GOT3 (cell line): ENCODE measurements around the gene LRRC46.

ENCODE experiments used
- DNase-seq: peaks from one replicate; lab custom pipeline; 2025; ENCODE audit warnings: mixed read lengths; lab: John Stamatoyannopoulos, UW

The LRRC46 gene, protein sequence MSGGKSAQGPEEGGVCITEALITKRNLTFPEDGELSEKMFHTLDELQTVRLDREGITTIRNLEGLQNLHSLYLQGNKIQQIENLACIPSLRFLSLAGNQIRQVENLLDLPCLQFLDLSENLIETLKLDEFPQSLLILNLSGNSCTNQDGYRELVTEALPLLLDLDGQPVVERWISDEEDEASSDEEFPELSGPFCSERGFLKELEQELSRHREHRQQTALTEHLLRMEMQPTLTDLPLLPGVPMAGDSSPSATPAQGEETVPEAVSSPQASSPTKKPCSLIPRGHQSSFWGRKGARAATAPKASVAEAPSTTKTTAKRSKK

DNA sequence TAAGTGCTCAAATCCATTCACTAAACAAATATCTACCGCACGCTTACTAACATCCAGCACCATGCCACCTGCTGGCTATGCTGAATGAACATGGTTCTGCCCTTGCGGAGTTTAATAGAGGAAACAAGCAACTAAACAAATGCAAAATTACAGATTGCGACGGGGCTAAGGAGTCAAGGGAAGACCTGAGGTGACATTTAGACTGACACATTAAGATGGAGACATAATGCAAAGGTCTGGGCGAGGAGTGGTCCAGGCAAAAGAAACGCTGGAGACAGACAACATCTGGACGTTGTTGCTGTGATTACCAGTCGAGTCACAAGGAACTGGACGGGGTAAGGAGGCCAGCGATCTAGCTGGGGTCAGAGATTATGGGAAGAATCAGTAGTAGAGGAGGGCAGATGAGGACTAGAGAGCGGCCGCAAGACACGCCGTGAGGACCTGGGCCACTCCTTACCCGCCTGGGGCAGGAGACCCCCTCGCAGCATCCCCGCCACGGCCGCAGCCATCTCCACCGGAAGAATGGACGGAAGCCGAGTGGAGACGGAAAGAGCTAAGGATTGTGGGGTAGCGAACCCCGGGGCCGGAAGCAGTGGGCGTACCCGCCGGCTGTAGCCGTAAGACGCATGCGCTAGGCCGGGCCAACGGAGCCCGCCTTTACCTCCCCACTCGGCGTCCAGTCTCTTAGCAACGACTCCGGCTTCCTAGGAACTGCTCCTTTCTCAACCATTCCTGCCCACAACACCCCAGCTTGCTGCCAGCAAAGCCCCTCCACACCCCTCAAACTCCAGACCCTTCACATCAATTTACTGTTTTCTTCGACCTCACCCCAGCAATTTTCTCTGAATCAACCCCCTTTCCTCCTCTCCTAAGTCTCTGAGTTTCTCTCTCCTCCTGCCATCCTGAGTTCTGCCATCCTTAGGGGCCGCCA, at the start of gene LRRC46, which contains the start of gene MRPL10:
LRRC46 (plus strand) TSS at position 668 of the 931 bp plus-strand sequence. CDS start 320 bp downstream, outside the sequence.
MRPL10 (minus strand) TSS at position 539 of the 931 bp plus-strand sequence; CDS start at position 509, 30 bp downstream.
- DNase-seq = peak; percentile 60

DNA sequence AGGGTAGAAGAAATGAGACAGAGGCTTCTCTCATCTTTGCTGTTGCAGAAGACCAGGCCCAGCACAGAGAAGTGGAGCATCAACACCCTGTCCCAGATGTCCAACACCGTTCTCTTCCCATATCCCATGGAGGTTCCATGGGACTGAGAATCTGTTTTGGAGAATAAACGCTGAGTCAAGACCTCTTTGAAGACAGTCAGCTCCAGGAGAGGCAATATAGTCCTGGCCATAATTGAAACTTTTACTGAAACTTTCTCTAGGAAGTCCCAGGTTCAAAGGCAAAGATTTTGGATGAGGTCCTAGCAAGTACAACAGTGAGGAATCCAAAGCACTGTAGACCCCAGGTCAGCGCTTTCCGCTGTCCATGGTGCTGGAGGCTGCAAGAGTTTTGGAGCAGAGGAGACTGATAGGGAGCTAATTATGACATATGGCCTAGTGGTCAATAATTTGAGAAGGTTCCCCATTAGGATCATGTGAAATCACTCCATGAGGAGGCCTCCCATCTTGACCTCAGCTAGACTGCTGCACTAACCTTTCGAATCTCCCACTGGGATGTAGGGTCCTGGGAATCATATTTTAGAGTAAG, 45.8 kb upstream of the LRRC46 start:
- no peak for DNase-seq

DNA sequence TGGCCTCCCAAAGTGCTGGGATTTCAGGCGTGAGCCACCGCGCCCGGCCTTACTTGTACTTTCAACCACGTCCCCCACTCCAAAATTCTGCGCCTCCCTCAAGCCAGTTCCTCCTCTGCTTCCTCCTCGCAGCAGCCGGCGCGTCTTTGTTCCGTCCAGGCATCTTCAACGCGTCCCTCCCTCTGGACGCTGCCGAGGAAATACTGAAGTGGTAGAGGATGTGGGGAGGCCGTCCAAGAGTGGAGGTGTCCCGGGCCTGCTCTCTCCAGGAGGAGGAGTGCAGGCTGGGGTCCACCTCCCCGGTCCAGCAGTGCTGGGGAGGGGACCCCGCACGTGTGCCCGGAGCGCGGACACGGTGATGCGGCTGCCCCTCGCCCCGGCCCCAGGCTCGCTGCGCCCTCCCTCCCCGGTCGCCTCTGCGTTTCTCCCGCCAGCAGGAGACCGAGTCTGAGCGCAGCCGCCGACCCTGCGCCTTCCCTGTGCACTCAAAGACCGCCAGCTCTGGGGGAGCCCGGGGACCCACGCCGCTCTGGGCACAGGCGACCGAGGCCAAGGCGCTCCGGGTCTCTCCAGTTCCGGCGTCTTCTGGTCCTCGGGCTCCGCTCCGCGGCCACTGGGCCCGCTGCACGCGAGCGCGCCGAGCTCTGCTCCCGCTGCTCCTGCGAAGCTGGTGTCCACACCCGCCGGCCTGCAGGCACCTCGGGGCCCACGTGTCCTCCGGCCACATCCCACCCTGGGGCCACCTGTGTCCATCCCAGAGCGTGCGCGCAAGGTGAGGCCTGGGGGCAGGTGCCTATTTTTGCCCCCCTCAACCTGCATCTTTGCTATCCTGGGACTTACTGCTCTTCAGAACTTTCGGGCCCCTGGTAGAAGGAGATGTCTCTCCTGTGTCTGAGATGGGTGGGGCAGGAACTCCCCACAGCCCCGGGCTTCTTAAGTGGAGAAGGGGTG, 41.6 kb upstream of the LRRC46 start:
- DNase-seq = no peak

DNA sequence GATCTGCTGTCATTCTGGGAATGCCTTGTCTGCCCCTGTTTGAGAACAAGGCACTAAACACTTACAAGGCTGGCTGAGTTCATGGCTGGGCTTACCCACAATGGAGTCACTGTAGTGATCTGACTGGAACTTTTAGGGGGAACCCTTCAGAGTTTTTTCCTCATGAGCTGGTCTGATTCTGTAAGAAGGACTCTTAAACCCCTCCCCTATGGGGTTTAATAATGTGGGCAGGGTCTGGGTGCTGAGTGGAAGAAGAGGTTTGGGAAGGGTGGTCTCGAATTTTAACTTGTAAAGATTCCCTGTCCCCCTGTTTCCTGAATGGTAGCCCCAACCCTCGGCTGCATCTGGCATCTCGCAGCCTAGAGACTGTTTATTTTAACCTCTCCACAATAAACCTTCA, 40.4 kb upstream of the LRRC46 start:
- DNase-seq = no peak

DNA sequence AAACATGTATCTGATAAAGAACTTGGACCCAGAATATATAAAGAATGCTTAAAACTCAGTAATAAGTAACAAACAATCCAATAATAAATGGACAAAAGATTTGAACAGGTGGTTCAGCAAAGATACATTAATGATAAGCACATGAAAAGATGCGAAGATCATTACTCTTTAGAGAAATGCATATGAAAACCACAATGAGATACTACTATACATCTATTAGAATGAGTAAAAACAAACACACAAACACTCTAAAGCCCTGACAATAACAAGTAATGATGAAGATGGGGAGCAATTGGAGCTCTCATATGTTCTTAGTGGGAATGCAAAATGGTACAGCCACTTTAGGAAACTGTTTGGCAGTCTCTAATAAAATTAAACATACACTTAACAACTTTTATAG, 39.0 kb upstream of the LRRC46 start:
- no peak for DNase-seq

- DNase-seq = no peak
These were observed 38.5 kb upstream of the LRRC46 start for GRCh38 chr17:47792979-47793378.

- DNase-seq = no peak
These were observed 33.7 kb upstream of the LRRC46 start for GRCh38 chr17:47797797-47798196.

DNA sequence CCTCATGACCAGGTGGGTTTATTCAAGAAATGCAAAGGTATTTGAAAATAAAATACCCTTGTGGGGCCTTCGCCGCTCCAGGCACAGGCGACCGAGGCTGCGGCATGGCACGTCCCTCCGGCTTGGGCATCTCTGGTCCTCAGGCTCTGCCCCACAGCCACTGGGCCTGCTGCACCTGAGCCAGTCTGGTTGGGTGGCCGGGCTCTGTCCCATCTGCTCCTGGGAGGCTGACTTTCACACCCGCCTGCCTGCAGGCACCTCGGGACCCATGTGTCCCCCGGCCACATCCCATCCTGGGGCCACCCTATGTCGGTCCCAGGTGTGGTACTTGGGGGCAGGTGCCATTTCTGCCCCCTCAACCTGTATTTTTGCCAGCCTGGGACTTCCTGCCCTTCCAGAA, 30.8 kb upstream of the LRRC46 start:
- DNase-seq = no peak

GRCh38 chr17:47801176-47801765, 30.2 kb upstream of the LRRC46 start:
- no peak for DNase-seq

DNA sequence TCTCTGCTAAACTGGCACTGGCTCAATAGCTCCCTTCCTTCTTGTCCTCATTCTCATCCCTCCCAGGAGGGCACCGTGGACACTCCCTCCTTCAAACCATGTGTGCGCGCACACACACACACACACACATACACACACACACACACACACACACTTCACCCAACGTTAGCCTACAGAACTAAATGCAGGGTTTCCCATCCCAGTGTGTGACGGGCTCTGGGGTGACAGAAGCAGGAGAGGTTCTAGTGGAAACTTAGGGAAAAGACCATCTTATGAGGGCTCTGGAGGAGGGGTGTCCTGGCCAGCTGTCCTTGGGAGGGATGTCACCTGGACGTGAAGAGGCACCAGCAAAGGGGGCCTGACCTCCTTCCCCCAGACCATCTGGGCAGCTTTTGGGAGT, 29.6 kb upstream of the LRRC46 start:
- DNase-seq = no peak

DNA sequence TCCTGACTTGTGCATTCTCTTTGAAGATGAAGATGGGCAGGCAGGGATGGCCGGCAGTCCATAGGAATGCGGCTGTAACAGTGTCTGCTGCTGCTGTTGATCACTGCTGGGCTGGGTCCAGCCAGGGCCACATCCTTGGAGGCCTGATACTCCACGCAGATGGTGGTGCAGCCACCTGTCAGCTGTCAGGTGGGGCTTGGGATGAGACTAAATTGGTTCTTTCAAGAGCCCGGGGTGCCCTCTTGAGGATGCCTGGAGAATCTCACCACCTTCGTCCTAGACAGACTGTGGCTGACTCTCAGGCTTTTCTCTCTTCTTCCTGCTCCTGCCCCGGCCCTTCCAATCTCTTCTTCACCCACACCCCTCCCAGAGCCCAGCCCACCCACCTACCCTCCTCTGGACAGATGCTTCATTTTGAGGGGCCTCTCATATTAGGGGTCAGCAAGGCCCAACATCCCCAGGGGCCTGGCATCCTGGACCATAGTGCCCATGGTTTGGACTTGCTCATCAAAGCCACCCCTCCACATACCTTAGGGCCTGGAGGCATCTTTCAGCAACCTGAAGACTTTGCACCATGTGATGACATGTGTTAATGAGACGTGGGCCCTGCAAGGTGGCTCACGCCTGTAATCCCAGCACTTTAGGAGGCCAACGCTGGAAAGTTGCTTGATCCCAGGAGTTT, 29.0 kb upstream of the LRRC46 start:
- DNase-seq = no peak

- no peak for DNase-seq
These were observed 28.3 kb upstream of the LRRC46 start for GRCh38 chr17:47803201-47803600.

- no peak for DNase-seq
These were observed 27.7 kb upstream of the LRRC46 start for GRCh38 chr17:47803751-47804150.

DNA sequence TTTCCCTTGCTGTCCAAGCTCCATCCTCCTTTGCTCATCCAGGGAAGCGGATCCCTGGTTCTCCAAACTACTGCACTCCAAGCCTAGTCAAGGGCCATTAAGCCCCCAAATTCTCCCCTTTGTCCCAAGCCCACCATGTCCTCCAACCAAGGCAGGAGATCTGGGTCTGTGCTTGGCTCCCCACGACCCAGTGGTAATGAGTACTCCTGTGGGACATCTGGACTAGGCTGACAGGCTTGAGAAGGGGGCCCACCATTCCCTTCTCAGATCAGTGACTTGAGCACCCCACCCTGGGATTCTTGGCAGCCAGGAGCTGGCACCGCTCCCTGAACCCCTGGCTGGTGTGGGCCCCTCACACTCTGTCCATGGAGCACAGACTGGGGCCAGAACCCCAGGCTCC, 27.0 kb upstream of the LRRC46 start:
- no peak for DNase-seq

DNA sequence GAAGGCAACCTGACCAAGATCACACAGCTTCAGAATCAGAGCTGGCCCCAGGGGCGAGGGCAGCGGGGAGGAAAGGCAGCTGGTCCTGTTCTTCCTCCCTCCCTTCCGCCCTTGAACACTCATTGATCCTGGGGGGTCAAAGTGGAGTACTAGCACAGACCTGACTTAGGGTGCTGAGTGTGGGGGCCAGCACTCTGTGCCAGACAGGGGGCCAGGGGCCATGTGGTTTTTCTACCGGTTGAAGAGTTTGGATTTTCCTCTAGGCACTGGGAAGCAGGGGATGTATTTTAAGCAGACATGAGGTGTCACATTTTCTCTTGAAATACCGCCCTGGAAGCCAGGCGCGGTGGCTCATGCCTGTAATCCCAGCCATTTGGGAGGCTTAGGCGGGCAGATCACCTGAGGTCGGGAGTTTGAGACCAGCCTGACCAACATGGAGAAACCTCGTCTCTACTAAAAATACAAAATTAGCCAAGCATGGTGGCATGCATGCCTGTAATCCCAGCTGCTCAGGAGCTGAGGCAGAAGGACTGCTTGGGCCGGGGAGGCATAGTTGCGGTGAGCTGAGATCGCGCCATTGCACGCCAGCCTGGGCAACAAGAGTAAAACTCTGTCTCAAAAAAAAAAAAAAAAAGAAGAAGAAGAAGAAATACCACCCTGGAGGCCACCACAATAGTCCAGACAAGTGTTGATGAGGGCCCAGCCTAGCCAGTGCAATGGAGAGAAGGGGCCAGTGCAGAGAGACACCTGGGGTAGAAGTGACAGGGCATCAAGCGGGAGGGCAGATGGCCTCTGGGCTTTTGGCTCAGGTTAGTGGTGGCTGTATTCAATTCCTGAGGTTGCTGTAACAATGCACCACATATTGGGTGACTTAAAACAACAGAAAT, 25.2 kb upstream of the LRRC46 start:
- DNase-seq = no peak

- no peak for DNase-seq
These were observed 24.6 kb upstream of the LRRC46 start for GRCh38 chr17:47806913-47807255.

DNA sequence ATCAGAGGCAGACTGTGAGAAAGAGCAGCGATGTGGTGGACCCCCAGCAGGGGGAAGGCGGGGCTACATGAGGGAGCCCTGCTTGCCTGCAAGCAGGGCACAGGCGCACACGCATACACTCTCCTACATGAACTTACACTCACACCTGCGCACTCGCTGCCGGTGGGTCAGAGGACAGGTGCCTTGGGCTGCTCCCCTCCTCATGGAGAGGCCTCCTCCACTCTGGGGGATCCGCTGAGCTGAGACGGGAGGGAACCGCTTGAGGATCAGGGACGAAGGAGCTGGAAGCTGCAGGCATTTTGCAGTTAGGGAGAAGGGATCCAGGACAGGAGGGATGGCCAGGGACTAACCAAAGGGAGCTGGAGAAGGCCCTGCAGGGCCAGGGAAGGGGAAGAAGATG, 24.0 kb upstream of the LRRC46 start:
- no peak for DNase-seq

DNA sequence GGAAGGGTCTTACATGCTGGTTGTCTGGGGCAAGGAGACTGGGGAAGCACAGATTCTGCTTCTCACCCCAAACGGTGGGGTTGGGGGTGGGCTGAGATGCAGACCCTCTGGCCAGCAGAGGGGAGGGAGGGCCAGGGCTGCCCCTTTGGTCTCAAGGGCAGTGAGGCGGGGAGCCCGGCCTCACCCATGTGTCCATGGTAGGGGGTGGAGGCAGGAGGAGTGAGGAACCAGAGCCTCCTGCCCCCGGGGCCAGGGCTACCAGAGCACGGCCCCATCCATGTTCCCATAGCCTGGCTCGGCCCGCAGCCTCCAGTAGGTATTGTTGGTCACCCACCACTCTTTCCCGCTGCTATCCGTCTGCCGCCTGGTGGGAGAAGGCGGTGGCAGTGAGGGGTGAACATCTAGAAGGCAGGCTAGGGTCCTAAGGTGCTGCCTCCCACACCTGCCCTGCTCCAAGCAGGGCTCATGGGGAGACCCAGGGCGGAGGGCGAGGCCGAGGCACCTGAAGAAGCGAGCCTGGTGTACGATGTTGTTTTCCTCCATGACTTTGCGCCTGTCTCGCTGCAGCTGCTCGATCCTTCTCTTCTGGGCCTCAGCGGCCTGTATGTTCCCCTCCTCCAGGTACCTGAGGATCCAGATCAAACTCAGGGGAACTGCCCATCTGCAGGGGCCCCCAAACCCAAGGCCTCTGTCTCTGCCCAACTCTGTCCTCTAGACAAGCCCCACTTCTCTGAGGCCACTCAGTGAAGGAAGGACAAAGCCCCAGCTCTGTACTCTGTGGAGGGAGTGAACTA, 23.2 kb upstream of the LRRC46 start:
- no peak for DNase-seq
